Type B pancreatic cell (in vitro differentiated cells): ENCODE measurements around the gene CFAP74. TPM values are rescaled to one million over a fixed set of nuclear protein-coding genes. Genes with fewer than 3 reads are reported as not detected.

Experiments used
- DNase-seq: peaks from one replicate; pipeline ENCODE4 v3.0.0; 2021; ENCODE audit warnings: mixed read lengths; ENCODE audit not compliant: unreplicated experiment; ENCODE audit errors: extremely low spot score
- H3K27ac Mint-ChIP-seq: 2 replicates; pipeline ENCODE4 v1.8.0; 2021; ENCODE audit warnings: mild to moderate bottlenecking, mixed read lengths
- H3K27me3 Mint-ChIP-seq: 2 replicates; pipeline ENCODE4 v1.8.0; 2021; ENCODE audit warnings: mixed read lengths
- H3K36me3 Mint-ChIP-seq: 2 replicates; pipeline ENCODE4 v1.8.0; 2021; ENCODE audit warnings: mixed read lengths
- H3K4me1 Mint-ChIP-seq: one replicate; pipeline ENCODE4 v1.8.0; 2021; ENCODE audit warnings: mixed read lengths; ENCODE audit not compliant: unreplicated experiment
- H3K4me3 Mint-ChIP-seq: 2 replicates; pipeline ENCODE4 v1.8.0; 2021; ENCODE audit warnings: mild to moderate bottlenecking, mixed read lengths
- H3K9me3 Mint-ChIP-seq: 2 replicates; pipeline ENCODE4 v1.8.0; 2021; ENCODE audit warnings: mixed read lengths
- CTCF ChIP-seq: fragments of 200-600 bp; sonication (generic); conservative IDR thresholded peaks from 2 replicates; pipeline ENCODE4 v1.5.0; 2021; ENCODE audit warnings: antibody characterized with exemption, mild to moderate bottlenecking
- total RNA-seq: library from RNA; stranded (reverse); gene quantifications from 2 replicates; pipeline ENCODE4 v1.2.1, GENCODE V29; 2021; ENCODE audit warnings: low replicate concordance

Gene CFAP74
- total RNA-seq, 1 donor from 2014 or later: 1.5 TPM

GRCh38 chr1:1966071-1966740, 37.4 kb downstream of the CFAP74 start:
- H3K9me3 Mint-ChIP-seq: no peaks in the 10 kb centered on the region
- H3K4me3 Mint-ChIP-seq: no peak overlapping the region
- DNase-seq: no peak
- TF ChIP-seq CTCF: no peak
- peaks cover 9% of the 10 kb centered on the region for H3K27me3 Mint-ChIP-seq
- H3K27ac Mint-ChIP-seq: no peak overlapping the region
- H3K4me1 Mint-ChIP-seq: peaks cover 5% of the 10 kb centered on the region
- H3K36me3 Mint-ChIP-seq: no peaks in the 10 kb centered on the region

DNA sequence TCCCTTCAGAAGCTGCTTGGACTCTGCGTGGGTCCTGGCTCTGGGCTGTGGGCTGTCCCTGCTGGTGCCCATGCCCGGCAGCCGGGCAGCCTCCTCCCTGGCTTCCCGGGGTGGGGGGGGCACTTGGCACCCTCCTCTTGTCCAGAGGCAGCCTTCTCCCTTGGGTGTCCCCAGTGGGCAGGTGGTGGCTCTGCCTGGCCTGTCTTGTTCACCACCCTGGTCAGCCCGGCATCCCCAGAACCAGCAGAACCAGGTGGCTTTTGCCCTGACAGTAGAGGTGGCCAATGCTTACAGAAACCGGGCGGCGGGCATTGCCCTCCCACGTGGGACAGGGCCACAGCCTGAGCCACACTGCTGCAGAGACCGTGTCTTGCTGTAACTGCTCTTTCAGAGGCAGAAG, 38.0 kb downstream of the CFAP74 start:
- H3K36me3 Mint-ChIP-seq: no peaks in the 10 kb centered on the region
- no peak overlapping the region for H3K27ac Mint-ChIP-seq
- H3K4me1 Mint-ChIP-seq: peaks cover 9% of the 10 kb centered on the region
- TF ChIP-seq CTCF: no peak
- peaks cover 13% of the 10 kb centered on the region for H3K27me3 Mint-ChIP-seq
- DNase-seq: no peak
- H3K9me3 Mint-ChIP-seq: no peaks in the 10 kb centered on the region
- no peak overlapping the region for H3K4me3 Mint-ChIP-seq

DNA sequence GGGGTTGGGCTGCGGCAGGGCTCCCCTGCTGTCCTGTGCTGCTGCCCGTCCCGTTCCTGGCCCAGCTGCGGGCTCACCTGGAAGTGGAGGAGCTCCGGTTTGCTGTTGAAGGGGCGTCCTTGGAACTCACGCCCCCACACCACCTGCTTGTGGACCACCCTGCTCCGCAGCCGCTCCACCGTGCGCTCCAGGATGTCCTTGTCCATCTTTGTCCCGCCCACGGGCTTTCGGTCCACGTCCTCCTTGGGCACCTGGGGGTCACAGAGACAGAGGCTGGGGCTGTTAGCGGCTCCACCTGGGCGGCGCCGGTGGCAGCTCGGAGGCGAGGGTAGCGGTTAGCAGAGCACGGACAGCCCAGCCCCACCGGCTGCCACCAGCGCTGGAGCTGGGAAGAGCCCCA, 38.8 kb downstream of the CFAP74 start:
- Mint-ChIP-seq H3K4me3 (no peak overlapping the region), H3K27ac (no peak overlapping the region), H3K27me3 (peaks cover 15% of the 10 kb centered on the region), H3K36me3 (no peaks in the 10 kb centered on the region), H3K4me1 (peaks cover 9% of the 10 kb centered on the region), H3K9me3 (no peaks in the 10 kb centered on the region)
- no peak for TF ChIP-seq CTCF
- DNase-seq: no peak

- H3K9me3 Mint-ChIP-seq: no peaks in the 10 kb centered on the region
- no peak for TF ChIP-seq CTCF
- DNase-seq: no peak
- H3K4me3 Mint-ChIP-seq: no peak overlapping the region
- H3K36me3 Mint-ChIP-seq: no peaks in the 10 kb centered on the region
- H3K27me3 Mint-ChIP-seq: peaks cover 19% of the 10 kb centered on the region
- H3K4me1 Mint-ChIP-seq: peaks cover 9% of the 10 kb centered on the region
- no peak overlapping the region for H3K27ac Mint-ChIP-seq
Observed at GRCh38 chr1:1963570-1963969, 40.0 kb downstream of the CFAP74 start.

GRCh38 chr1:1962752-1963151, 40.8 kb downstream of the CFAP74 start:
- H3K27me3 Mint-ChIP-seq: peaks cover 19% of the 10 kb centered on the region
- no peaks in the 10 kb centered on the region for H3K36me3 Mint-ChIP-seq
- H3K4me1 Mint-ChIP-seq: peaks cover 9% of the 10 kb centered on the region
- H3K9me3 Mint-ChIP-seq: no peaks in the 10 kb centered on the region
- no peak overlapping the region for H3K27ac Mint-ChIP-seq
- no peak for TF ChIP-seq CTCF
- no peak for DNase-seq
- H3K4me3 Mint-ChIP-seq: no peak overlapping the region
